GM18868 (cell line): Measurements from ENCODE around the gene PIM3.

Experiments
- ATAC-seq: cut with Tn5 transposase; IDR thresholded peaks from one replicate; pipeline ENCODE4 v1.9.1; 2021; ENCODE audit warnings: mild to moderate bottlenecking, moderate library complexity; ENCODE audit not compliant: unreplicated experiment

Gene PIM3

GRCh38 chr22:49966041-49966773, 5.6 kb downstream of the PIM3 start:
- ATAC-seq = no peak

- ATAC-seq = no peak
Measured at GRCh38 chr22:49966774-49967705, 6.5 kb downstream of the PIM3 start.

GRCh38 chr22:49967706-49968208, 7.2 kb downstream of the PIM3 start:
- ATAC-seq = no peak

- no peak for ATAC-seq
Measured at GRCh38 chr22:49968313-49968830, 7.8 kb downstream of the PIM3 start.

- no peak for ATAC-seq
Measured at GRCh38 chr22:49968831-49969661, 8.5 kb downstream of the PIM3 start.

GRCh38 chr22:49969751-49970527, 9.4 kb downstream of the PIM3 start:
- ATAC-seq = peak; percentile 2

- ATAC-seq = peak; percentile 78
Measured at GRCh38 chr22:49970528-49971231, 10.1 kb downstream of the PIM3 start.

GRCh38 chr22:49971232-49972162, 10.9 kb downstream of the PIM3 start:
- peak; percentile 20 for ATAC-seq

- no peak for ATAC-seq
Measured at GRCh38 chr22:49972163-49973017, 11.8 kb downstream of the PIM3 start.

- no peak for ATAC-seq
Measured at GRCh38 chr22:49973018-49973961, 12.7 kb downstream of the PIM3 start.

- no peak for ATAC-seq
Measured at GRCh38 chr22:49975543-49976389, 15.2 kb downstream of the PIM3 start.

GRCh38 chr22:49976439-49977175, 16.0 kb downstream of the PIM3 start:
- ATAC-seq = no peak

- no peak for ATAC-seq
Measured at GRCh38 chr22:49977578-49977977, 17.0 kb downstream of the PIM3 start.

- no peak for ATAC-seq
Measured at GRCh38 chr22:49979587-49980264, 19.2 kb downstream of the PIM3 start.
